ENCODE measurements around the gene LMTK3. TPM values are rescaled to one million over a fixed set of nuclear protein-coding genes. Genes with fewer than 3 reads are reported as not detected.

LMTK3 gene
- total RNA-seq, 1 experiment from 2014 or later, result not detected

DNA sequence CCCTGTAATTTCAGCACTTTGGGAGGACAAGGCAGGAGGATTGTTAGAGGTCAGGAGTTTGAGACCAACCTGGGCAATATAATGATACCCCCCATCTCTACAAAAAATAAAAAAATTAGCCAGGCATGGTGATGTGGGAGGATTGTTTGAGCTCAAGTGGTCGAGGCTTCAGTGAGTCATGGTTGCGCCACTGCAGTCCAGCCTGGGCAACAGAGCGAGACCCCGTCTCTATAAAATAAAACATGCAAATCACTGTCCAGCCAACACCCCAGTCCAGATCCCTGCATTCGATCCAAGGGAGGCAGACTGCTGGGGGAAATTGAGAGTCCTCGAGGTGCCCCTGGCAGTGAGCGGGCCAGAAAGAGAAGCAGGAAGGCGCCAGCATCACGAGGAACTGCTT lies 35.5 kb downstream of the LMTK3 start:
- Histone ChIP-seq H3K36me3 (ENCODE audit: insufficient read depth, low read length) (peaks cover 11% of the 10 kb centered on the region), H3K9ac (ENCODE audit: low read length) (no peak overlapping the region)
- no peak for DNase-seq

DNA sequence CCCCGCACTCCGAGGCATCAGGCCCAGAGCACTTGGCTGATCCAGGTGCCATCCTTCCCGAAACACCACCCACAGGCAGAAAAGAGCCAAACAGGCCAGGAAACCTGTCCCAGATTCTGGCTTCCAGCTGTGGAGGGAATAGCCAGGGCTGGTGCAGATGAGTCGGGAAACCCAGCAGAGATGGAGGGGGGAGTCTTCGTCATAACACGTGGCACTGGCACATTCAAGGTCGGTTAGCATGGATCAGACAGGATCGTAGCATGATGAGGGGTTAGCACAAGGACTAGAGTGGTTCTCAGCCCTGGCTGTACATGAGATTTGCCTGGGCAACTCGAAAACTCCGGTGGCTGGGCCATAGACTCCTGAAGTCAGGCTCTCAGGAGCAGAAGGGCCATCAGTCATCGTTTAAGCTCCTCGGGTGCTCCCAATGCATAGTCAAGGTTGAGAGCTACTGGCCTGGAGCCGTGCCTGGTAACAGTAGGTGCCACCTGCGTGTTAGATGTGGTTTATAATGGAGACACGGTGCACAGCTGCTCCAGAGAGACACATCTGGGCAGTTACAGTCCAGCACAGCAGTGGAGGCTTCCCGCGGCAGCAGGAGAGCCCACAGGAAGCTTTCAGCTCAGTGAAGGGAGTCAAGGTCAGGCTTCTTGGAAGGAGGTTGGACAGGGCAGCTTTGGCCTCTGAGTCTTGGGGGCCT lies 36.1 kb downstream of the LMTK3 start:
- H3K9me2 ChIP-seq (replicated peaks; ENCODE audit: insufficient read depth, low read length), result no peaks in the 10 kb centered on the region
- no peak for DNase-seq
- H3K27me3 ChIP-seq (ENCODE audit: low read length), result no peaks in the 10 kb centered on the region
- no peak overlapping the region for H2AFZ ChIP-seq (ENCODE audit: low read length)
- H3K36me3 ChIP-seq (ENCODE audit: insufficient read depth, low read length), result peaks cover 15% of the 10 kb centered on the region
- no peak overlapping the region for H3K27ac ChIP-seq (ENCODE audit: low read length)
- H3K9ac ChIP-seq (ENCODE audit: low read length), result no peak overlapping the region
- peaks cover 1% of the 10 kb centered on the region for H3K4me1 ChIP-seq (ENCODE audit: low read length)
- H3K4me3 ChIP-seq (ENCODE audit: low read length), result no peak overlapping the region
- H3K79me2 ChIP-seq (ENCODE audit: low read length), result peaks cover 7% of the 10 kb centered on the region
- H3K4me2 ChIP-seq (ENCODE audit: low read depth, low read length, poor library complexity, severe bottlenecking), result no peak overlapping the region
- H4K20me1 ChIP-seq (ENCODE audit: insufficient read depth, low read depth, low read length), result peaks cover 7% of the 10 kb centered on the region; the same call in 1 of the 2 replicates
- no peaks in the 10 kb centered on the region for H3K9me3 ChIP-seq (ENCODE audit: low read length)

More for the DNA sequence above, 35.5 kb downstream of the LMTK3 start:
- Histone ChIP-seq H3K4me1 (ENCODE audit: low read length) (no peaks in the 10 kb centered on the region), H3K4me3 (ENCODE audit: low read length) (no peak overlapping the region), H3K27me3 (ENCODE audit: low read length) (no peaks in the 10 kb centered on the region), H3K79me2 (ENCODE audit: low read length) (0 out of 2 replicates have a peak, but pooled peaks cover 3% of the 10 kb centered on the region), H4K20me1 (ENCODE audit: insufficient read depth, low read depth, low read length) (0 out of 2 replicates have a peak, but pooled peaks cover 4% of the 10 kb centered on the region), H3K9me2 (replicated peaks; ENCODE audit: insufficient read depth, low read length) (no peaks in the 10 kb centered on the region), H2AFZ (ENCODE audit: low read length) (no peak overlapping the region), H3K27ac (ENCODE audit: low read length) (no peak overlapping the region), H3K4me2 (ENCODE audit: low read depth, low read length, poor library complexity, severe bottlenecking) (no peak overlapping the region), H3K9me3 (ENCODE audit: low read length) (no peaks in the 10 kb centered on the region)

- H3K27me3 ChIP-seq (ENCODE audit: low read length), result no peaks in the 10 kb centered on the region
- peaks cover 8% of the 10 kb centered on the region for H3K4me1 ChIP-seq (ENCODE audit: low read length)
- H2AFZ ChIP-seq (ENCODE audit: low read length), result no peak overlapping the region
- peaks cover 16% of the 10 kb centered on the region for H3K79me2 ChIP-seq (ENCODE audit: low read length)
- H4K20me1 ChIP-seq (ENCODE audit: insufficient read depth, low read depth, low read length), result peaks cover 16% of the 10 kb centered on the region; the same call in 1 of the 2 replicates
- no peak overlapping the region for H3K27ac ChIP-seq (ENCODE audit: low read length)
- no peak for DNase-seq
- peaks cover 19% of the 10 kb centered on the region for H3K36me3 ChIP-seq (ENCODE audit: insufficient read depth, low read length)
- H3K9me2 ChIP-seq (replicated peaks; ENCODE audit: insufficient read depth, low read length), result no peaks in the 10 kb centered on the region
- H3K4me2 ChIP-seq (ENCODE audit: low read depth, low read length, poor library complexity, severe bottlenecking), result no peak overlapping the region
- no peak overlapping the region for H3K4me3 ChIP-seq (ENCODE audit: low read length)
- H3K9ac ChIP-seq (ENCODE audit: low read length), result no peak overlapping the region
- H3K9me3 ChIP-seq (ENCODE audit: low read length), result no peaks in the 10 kb centered on the region
These were observed 37.5 kb downstream of the LMTK3 start for GRCh38 chr19:48474084-48474592.

DNA sequence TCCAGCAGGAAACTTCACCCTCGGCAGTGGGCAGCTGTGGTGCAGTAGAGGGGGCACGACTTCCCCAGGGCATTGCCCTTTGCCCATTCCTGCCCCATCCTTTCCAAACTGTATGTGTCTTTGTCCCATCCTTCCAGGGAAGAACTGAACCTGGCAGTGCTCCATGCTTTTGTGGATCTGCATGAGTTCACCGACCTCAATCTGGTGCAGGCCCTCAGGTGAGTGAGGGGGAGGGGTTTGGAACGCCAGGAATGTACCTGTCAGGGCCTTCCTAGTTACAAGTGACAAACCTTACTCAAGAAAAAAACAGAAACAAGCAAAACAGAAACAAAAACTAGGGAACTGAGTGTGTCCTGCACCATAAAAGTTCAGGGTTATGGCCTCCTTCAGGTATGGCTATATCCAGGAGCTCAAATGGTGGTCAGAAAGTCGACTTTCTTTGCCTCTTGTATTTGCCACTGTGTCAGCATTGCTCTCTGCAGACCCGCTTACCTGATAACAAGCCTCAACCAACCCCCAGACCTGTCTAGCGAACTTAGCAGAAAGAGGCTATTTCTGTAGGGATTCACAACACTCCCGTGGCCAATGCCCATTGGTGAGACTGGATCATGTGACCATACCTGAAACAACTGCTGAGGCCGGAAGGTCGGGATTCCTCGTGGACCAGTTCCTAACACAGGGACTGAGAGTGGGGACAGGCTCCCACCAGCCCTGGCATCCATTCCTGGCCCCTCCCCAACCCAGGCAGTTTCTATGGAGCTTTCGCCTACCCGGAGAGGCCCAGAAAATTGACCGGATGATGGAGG lies 38.3 kb downstream of the LMTK3 start:
- Histone ChIP-seq H3K9me3 (ENCODE audit: low read length) (no peaks in the 10 kb centered on the region), H3K27me3 (ENCODE audit: low read length) (no peaks in the 10 kb centered on the region), H3K79me2 (ENCODE audit: low read length) (peaks cover 16% of the 10 kb centered on the region), H3K27ac (ENCODE audit: low read length) (no peak overlapping the region), H3K4me2 (ENCODE audit: low read depth, low read length, poor library complexity, severe bottlenecking) (no peak overlapping the region), H3K4me3 (ENCODE audit: low read length) (no peak overlapping the region), H2AFZ (ENCODE audit: low read length) (no peak overlapping the region), H3K4me1 (ENCODE audit: low read length) (peaks cover 11% of the 10 kb centered on the region), H3K9ac (ENCODE audit: low read length) (no peak overlapping the region), H4K20me1 (ENCODE audit: insufficient read depth, low read depth, low read length) (peaks cover 16% of the 10 kb centered on the region; the same call in 1 of the 2 replicates), H3K36me3 (ENCODE audit: insufficient read depth, low read length) (peaks cover 19% of the 10 kb centered on the region), H3K9me2 (replicated peaks; ENCODE audit: insufficient read depth, low read length) (no peaks in the 10 kb centered on the region)
- DNase-seq, result no peak

GRCh38 chr19:48471836-48472235 lies 39.8 kb downstream of the LMTK3 start:
- Histone ChIP-seq H3K9me2 (replicated peaks; ENCODE audit: insufficient read depth, low read length) (no peaks in the 10 kb centered on the region), H3K27ac (ENCODE audit: low read length) (no peak overlapping the region), H4K20me1 (ENCODE audit: insufficient read depth, low read depth, low read length) (peaks cover 16% of the 10 kb centered on the region; the same call in 1 of the 2 replicates), H3K27me3 (ENCODE audit: low read length) (no peaks in the 10 kb centered on the region), H3K4me3 (ENCODE audit: low read length) (no peak overlapping the region), H3K9me3 (ENCODE audit: low read length) (no peaks in the 10 kb centered on the region), H3K79me2 (ENCODE audit: low read length) (peaks cover 16% of the 10 kb centered on the region), H3K36me3 (ENCODE audit: insufficient read depth, low read length) (peaks cover 19% of the 10 kb centered on the region), H3K9ac (ENCODE audit: low read length) (no peak overlapping the region), H2AFZ (ENCODE audit: low read length) (no peak overlapping the region), H3K4me1 (ENCODE audit: low read length) (peaks cover 16% of the 10 kb centered on the region), H3K4me2 (ENCODE audit: low read depth, low read length, poor library complexity, severe bottlenecking) (no peak overlapping the region)
- DNase-seq, result no peak

DNA sequence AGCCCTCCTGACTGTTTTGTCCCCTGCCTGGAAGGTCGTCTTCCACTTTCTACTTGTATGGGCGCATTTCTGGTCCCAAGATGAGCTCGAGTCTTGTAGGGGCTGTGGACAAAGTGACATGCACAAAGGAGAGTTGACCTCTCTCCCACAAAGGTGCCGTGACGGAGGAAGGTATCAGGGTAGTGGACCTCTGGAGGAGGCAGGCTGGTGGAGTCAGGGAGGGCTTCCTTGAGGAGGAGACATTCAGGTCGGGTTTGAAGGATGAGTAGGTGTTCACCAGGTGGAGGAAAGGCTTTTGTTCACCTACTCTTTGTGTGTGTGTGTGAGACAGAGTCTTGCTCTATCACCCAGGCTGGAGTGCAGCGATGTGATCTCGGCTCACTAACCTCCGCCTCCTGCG lies 40.8 kb downstream of the LMTK3 start:
- no peaks in the 10 kb centered on the region for H3K27me3 ChIP-seq (ENCODE audit: low read length)
- peaks cover 16% of the 10 kb centered on the region for H3K4me1 ChIP-seq (ENCODE audit: low read length)
- no peaks in the 10 kb centered on the region for H3K9me3 ChIP-seq (ENCODE audit: low read length)
- H3K9me2 ChIP-seq (replicated peaks; ENCODE audit: insufficient read depth, low read length), result no peaks in the 10 kb centered on the region
- no peak overlapping the region for H3K4me3 ChIP-seq (ENCODE audit: low read length)
- H3K27ac ChIP-seq (ENCODE audit: low read length), result no peak overlapping the region
- H3K36me3 ChIP-seq (ENCODE audit: insufficient read depth, low read length), result peaks cover 19% of the 10 kb centered on the region
- no peak for DNase-seq
- H4K20me1 ChIP-seq (ENCODE audit: insufficient read depth, low read depth, low read length), result peaks cover 16% of the 10 kb centered on the region; the same call in 1 of the 2 replicates
- peaks cover 16% of the 10 kb centered on the region for H3K79me2 ChIP-seq (ENCODE audit: low read length)
- no peak overlapping the region for H2AFZ ChIP-seq (ENCODE audit: low read length)
- no peak overlapping the region for H3K4me2 ChIP-seq (ENCODE audit: low read depth, low read length, poor library complexity, severe bottlenecking)
- no peak overlapping the region for H3K9ac ChIP-seq (ENCODE audit: low read length)

DNA sequence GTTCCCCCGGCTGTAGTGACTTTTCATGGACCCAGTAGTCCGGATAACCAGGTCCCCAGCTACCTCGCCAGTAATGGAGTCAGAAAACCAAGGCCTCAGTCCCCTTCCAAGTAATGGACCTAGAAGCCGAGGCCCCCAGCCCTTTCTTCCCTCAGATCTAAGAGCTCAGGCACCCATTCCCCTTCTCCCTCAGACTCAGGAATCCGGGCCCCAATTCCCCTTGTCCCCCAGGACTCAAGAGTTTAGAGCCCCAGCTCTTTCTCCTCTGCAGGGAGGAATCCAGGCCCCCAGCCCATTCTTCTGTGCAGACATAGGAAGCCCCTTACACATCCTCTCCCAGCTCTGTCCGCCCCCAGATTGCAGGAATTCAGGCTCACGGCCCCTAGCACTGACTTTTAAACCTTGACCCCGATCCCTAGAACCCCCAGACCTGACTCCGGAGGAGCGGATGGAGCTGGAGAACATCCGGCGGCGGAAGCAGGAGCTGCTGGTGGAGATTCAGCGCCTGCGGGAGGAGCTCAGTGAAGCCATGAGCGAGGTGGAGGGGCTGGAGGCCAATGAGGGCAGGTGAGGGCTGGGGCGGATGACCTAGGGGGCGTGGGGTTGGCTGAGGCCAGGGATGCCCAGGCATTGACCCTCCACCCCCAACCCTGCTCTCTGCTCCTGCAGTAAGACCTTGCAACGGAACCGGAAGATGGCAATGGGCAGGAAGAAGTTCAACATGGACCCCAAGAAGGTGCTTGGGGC lies 41.5 kb downstream of the LMTK3 start:
- no peak for DNase-seq
- Histone ChIP-seq H3K79me2 (ENCODE audit: low read length) (peaks cover 16% of the 10 kb centered on the region), H3K4me2 (ENCODE audit: low read depth, low read length, poor library complexity, severe bottlenecking) (peak overlapping the region; percentile 82), H3K27ac (ENCODE audit: low read length) (no peak overlapping the region), H3K4me1 (ENCODE audit: low read length) (peaks cover 16% of the 10 kb centered on the region), H3K9me3 (ENCODE audit: low read length) (no peaks in the 10 kb centered on the region), H3K4me3 (ENCODE audit: low read length) (peak overlapping the region; percentile 81), H2AFZ (ENCODE audit: low read length) (no peak overlapping the region), H4K20me1 (ENCODE audit: insufficient read depth, low read depth, low read length) (peaks cover 16% of the 10 kb centered on the region; the same call in 1 of the 2 replicates), H3K9me2 (replicated peaks; ENCODE audit: insufficient read depth, low read length) (no peaks in the 10 kb centered on the region), H3K9ac (ENCODE audit: low read length) (peak overlapping the region; percentile 85), H3K27me3 (ENCODE audit: low read length) (no peaks in the 10 kb centered on the region), H3K36me3 (ENCODE audit: insufficient read depth, low read length) (peaks cover 19% of the 10 kb centered on the region)

All from Karpas-422 (cell line).